DMS53 treated with DMSO at 0.1 percent for 48 hours (cell line): ENCODE data around the gene SLC16A8.

ENCODE experiments used
- DNase-seq: peaks from one replicate; lab custom pipeline; 2025; ENCODE audit not compliant: unreplicated experiment; lab: John Stamatoyannopoulos, UW

SLC16A8 gene

GRCh38 chr22:38074181-38075104, 9.5 kb downstream of the SLC16A8 start:
- DNase-seq = no peak

GRCh38 chr22:38073150-38074130, 10.5 kb downstream of the SLC16A8 start:
- DNase-seq = no peak

GRCh38 chr22:38072322-38073149, 11.4 kb downstream of the SLC16A8 start:
- DNase-seq = no peak

- no peak for DNase-seq
Measured at GRCh38 chr22:38071421-38072321, 12.3 kb downstream of the SLC16A8 start.

GRCh38 chr22:38070250-38070921, 13.6 kb downstream of the SLC16A8 start:
- no peak for DNase-seq

- DNase-seq = no peak
Measured at GRCh38 chr22:38069372-38070249, 14.4 kb downstream of the SLC16A8 start.

GRCh38 chr22:38068641-38069371, 15.2 kb downstream of the SLC16A8 start:
- DNase-seq = no peak

- DNase-seq = no peak
Measured at GRCh38 chr22:38067761-38068360, 16.1 kb downstream of the SLC16A8 start.

- no peak for DNase-seq
Measured at GRCh38 chr22:38067028-38067415, 17.0 kb downstream of the SLC16A8 start.

- DNase-seq = no peak
Measured at GRCh38 chr22:38066381-38067027, 17.5 kb downstream of the SLC16A8 start.

- no peak for DNase-seq
Measured at GRCh38 chr22:38065539-38065938, 18.4 kb downstream of the SLC16A8 start.

GRCh38 chr22:38062791-38063190, 21.2 kb downstream of the SLC16A8 start:
- DNase-seq = no peak

- DNase-seq = peak; percentile 43
Measured at GRCh38 chr22:38056969-38057891, 26.8 kb downstream of the SLC16A8 start, which contains the start of gene PICK1. Gene PICK1 (plus strand): TSS chr22:38057404. CDS start chr22:38057810, 406 bp downstream.

GRCh38 chr22:38051900-38052862, 31.8 kb downstream of the SLC16A8 start:
- DNase-seq = peak; percentile 17
